Measurements from ENCODE around the gene OTUD5. TPM values are rescaled to one million over a fixed set of nuclear protein-coding genes. Genes with fewer than 3 reads are reported as not detected.

OTUD5 gene
- total and polyA plus RNA-seq, 2 donors from 2014 or later, result 40.2 to 56.2 TPM

GRCh38 chrX:48901069-48901468, 56.3 kb downstream of the OTUD5 start:
- Histone ChIP-seq H3K4me3 (ENCODE audit: low read length in 3 of 3) (no peak overlapping the region), H3K36me3 (ENCODE audit: control insufficient read depth in 2 of 3, insufficient read depth in 3 of 3, low read length in 3 of 3) (peaks cover 0 to 14% (median 9%) of the 10 kb centered on the region in 3 donors), H3K9me3 (ENCODE audit: control insufficient read depth in 2 of 3, insufficient read depth in 1 of 3, low read length in 3 of 3) (no peaks in the 10 kb centered on the region), H3K9ac (ENCODE audit: low read length in 3 of 3) (no peak overlapping the region), H3K27me3 (ENCODE audit: control insufficient read depth, insufficient read depth, low read length) (no peaks in the 10 kb centered on the region), H3K27ac (ENCODE audit: low read depth in 2 of 2, low read length in 2 of 2) (no peak overlapping the region), H3K4me1 (ENCODE audit: control insufficient read depth in 2 of 3, insufficient read depth in 2 of 3, low read depth in 1 of 3, low read length in 3 of 3) (peaks cover 0 to 8% (median 4%) of the 10 kb centered on the region in 3 donors)
- FAIRE-seq (no peak), DNase-seq (peak in 1 of 5 donors; percentile 29)
- TF ChIP-seq CTCF (IDR thresholded peaks at IDR 0.05; ENCODE audit: borderline replicate concordance, extremely low read depth, insufficient read depth), result no peak
- intact Hi-C loops (cut with DNase I), result no loop called here

GRCh38 chrX:48899078-48899410, 58.4 kb downstream of the OTUD5 start:
- FAIRE-seq (no peak), DNase-seq (peak in 1 of 5 donors; percentile 33)
- no peak overlapping the region for H3K4me3 ChIP-seq (ENCODE audit: low read length in 3 of 3)
- H3K9me3 ChIP-seq (ENCODE audit: control insufficient read depth in 2 of 3, insufficient read depth in 1 of 3, low read length in 3 of 3), result no peaks in the 10 kb centered on the region
- no peak overlapping the region for H3K9ac ChIP-seq (ENCODE audit: low read length in 3 of 3)
- H3K27ac ChIP-seq (ENCODE audit: low read depth in 2 of 2, low read length in 2 of 2), result no peak overlapping the region
- TF ChIP-seq CTCF (IDR thresholded peaks at IDR 0.05; ENCODE audit: borderline replicate concordance, extremely low read depth, insufficient read depth), result no peak
- peaks cover 0 to 14% (median 4%) of the 10 kb centered on the region in 3 donors for H3K36me3 ChIP-seq (ENCODE audit: control insufficient read depth in 2 of 3, insufficient read depth in 3 of 3, low read length in 3 of 3)
- intact Hi-C loops (cut with DNase I), result no loop called here
- H3K27me3 ChIP-seq (ENCODE audit: control insufficient read depth, insufficient read depth, low read length), result no peaks in the 10 kb centered on the region
- peaks cover 0 to 8% (median 4%) of the 10 kb centered on the region in 3 donors for H3K4me1 ChIP-seq (ENCODE audit: control insufficient read depth in 2 of 3, insufficient read depth in 2 of 3, low read depth in 1 of 3, low read length in 3 of 3)

GRCh38 chrX:48897625-48898306, 59.6 kb downstream of the OTUD5 start, which contains the start of the genes PQBP1 and TIMM17B:
TSS of gene PQBP1 (plus strand) at chrX:48897930. CDS start at chrX:48898510, 580 bp downstream.
TSS of gene TIMM17B (minus strand) at chrX:48897768. CDS start at chrX:48897749, 19 bp downstream.
- intact Hi-C loops (cut with DNase I), result no loop called here
- H3K4me1 ChIP-seq (ENCODE audit: control insufficient read depth in 2 of 3, insufficient read depth in 2 of 3, low read depth in 1 of 3, low read length in 3 of 3), result peaks cover 0 to 8% (median 4%) of the 10 kb centered on the region in 3 donors
- peak within 1 kb of the TSS; percentile 89 to 96 (median 90) for H3K9ac ChIP-seq (ENCODE audit: low read length in 3 of 3)
- peak; percentile 96 for FAIRE-seq
- TF ChIP-seq CTCF (IDR thresholded peaks at IDR 0.05; ENCODE audit: borderline replicate concordance, extremely low read depth, insufficient read depth), result no peak
- H3K27me3 ChIP-seq (ENCODE audit: control insufficient read depth, insufficient read depth, low read length), result no peaks in the 10 kb centered on the region
- H3K27ac ChIP-seq (ENCODE audit: low read depth in 2 of 2, low read length in 2 of 2), result peak within 1 kb of the TSS; percentile 96 to 97
- H3K9me3 ChIP-seq (ENCODE audit: control insufficient read depth in 2 of 3, insufficient read depth in 1 of 3, low read length in 3 of 3), result no peaks in the 10 kb centered on the region
- H3K36me3 ChIP-seq (ENCODE audit: control insufficient read depth in 2 of 3, insufficient read depth in 3 of 3, low read length in 3 of 3), result peaks cover 0 to 11% (median 9%) of the 10 kb centered on the region in 3 donors
- peak; percentile 92 to 97 (median 96) for DNase-seq
- H3K4me3 ChIP-seq (ENCODE audit: low read length in 3 of 3), result peak within 1 kb of the TSS; percentile 87 to 92 (median 91)
